ENCODE data around the gene PKP3.
A peak's percentile ranks its signal among the peaks of the same experiment; 100 is the strongest.

The PKP3 gene

DNA sequence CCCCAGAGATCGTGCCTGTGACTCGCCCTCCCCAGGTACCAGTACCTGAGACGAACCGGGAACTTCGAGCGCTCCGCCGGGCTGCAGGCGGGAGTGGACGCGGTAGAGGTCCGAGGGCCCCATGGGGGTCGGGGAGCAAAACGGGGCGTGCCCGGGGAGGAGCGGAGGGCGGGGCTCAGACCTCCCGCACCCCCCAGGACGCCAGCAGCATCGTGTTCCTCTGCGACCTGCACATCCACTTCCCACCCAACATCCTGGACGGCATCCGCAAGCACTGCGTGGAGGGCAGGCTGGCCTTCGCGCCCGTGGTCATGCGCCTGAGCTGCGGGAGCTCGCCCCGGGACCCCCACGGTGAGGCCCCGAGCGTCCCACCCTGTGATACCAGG is 13.9 kb upstream of the PKP3 start:
- no peaks in the 10 kb centered on the region for H3K4me1 ChIP-seq (ENCODE audit: control insufficient read depth, insufficient read depth, low read length)
- no peak overlapping the region for H3K27ac ChIP-seq (ENCODE audit: insufficient read depth, low read depth, low read length, poor library complexity, severe bottlenecking)
- peaks cover 18% of the 10 kb centered on the region for H3K36me3 ChIP-seq (ENCODE audit: control insufficient read depth, insufficient read depth, low read length)
- H3K4me3 ChIP-seq (ENCODE audit: insufficient read depth, low read depth, low read length): no peak overlapping the region
- WGBS, 2 experiments: 93 to 95% methylated on average over 35 of the region's 35 CpGs
- no peaks in the 10 kb centered on the region for H3K27me3 ChIP-seq (ENCODE audit: control insufficient read depth, insufficient read depth, low read length, poor library complexity, severe bottlenecking)
- no peaks in the 10 kb centered on the region for H3K9me3 ChIP-seq (ENCODE audit: control insufficient read depth, low read length)

GRCh38 chr11:380491-380890 is 13.5 kb upstream of the PKP3 start:
- Histone ChIP-seq H3K27me3 (ENCODE audit: control insufficient read depth, insufficient read depth, low read length, poor library complexity, severe bottlenecking) (no peaks in the 10 kb centered on the region), H3K27ac (ENCODE audit: insufficient read depth, low read depth, low read length, poor library complexity, severe bottlenecking) (no peak overlapping the region), H3K9me3 (ENCODE audit: control insufficient read depth, low read length) (no peaks in the 10 kb centered on the region), H3K4me3 (ENCODE audit: insufficient read depth, low read depth, low read length) (no peak overlapping the region), H3K36me3 (ENCODE audit: control insufficient read depth, insufficient read depth, low read length) (peaks cover 18% of the 10 kb centered on the region), H3K4me1 (ENCODE audit: control insufficient read depth, insufficient read depth, low read length) (no peaks in the 10 kb centered on the region)
- WGBS, 2 experiments: 96 to 97% methylated on average over 23 of the region's 23 CpGs

- 94 to 95% methylated on average over 8 to 9 of the region's 14 CpGs for WGBS, 2 experiments
- H3K36me3 ChIP-seq (ENCODE audit: control insufficient read depth, insufficient read depth, low read length): peaks cover 13% of the 10 kb centered on the region
These were observed 13.0 kb upstream of the PKP3 start for GRCh38 chr11:380996-381395.

GRCh38 chr11:381501-382072 is 12.4 kb upstream of the PKP3 start:
- Histone ChIP-seq H3K9me3 (ENCODE audit: control insufficient read depth, low read length) (no peaks in the 10 kb centered on the region), H3K4me1 (ENCODE audit: control insufficient read depth, insufficient read depth, low read length) (no peaks in the 10 kb centered on the region), H3K4me3 (ENCODE audit: insufficient read depth, low read depth, low read length) (no peak overlapping the region), H3K27me3 (ENCODE audit: control insufficient read depth, insufficient read depth, low read length, poor library complexity, severe bottlenecking) (no peaks in the 10 kb centered on the region), H3K36me3 (ENCODE audit: control insufficient read depth, insufficient read depth, low read length) (peaks cover 13% of the 10 kb centered on the region), H3K27ac (ENCODE audit: insufficient read depth, low read depth, low read length, poor library complexity, severe bottlenecking) (no peak overlapping the region)
- WGBS, 2 experiments: 94 to 95% methylated on average over 31 of the region's 35 CpGs

More at GRCh38 chr11:380996-381395, 13.0 kb upstream of the PKP3 start:
- Histone ChIP-seq H3K4me1 (ENCODE audit: control insufficient read depth, insufficient read depth, low read length) (no peaks in the 10 kb centered on the region), H3K27me3 (ENCODE audit: control insufficient read depth, insufficient read depth, low read length, poor library complexity, severe bottlenecking) (no peaks in the 10 kb centered on the region), H3K4me3 (ENCODE audit: insufficient read depth, low read depth, low read length) (no peak overlapping the region), H3K9me3 (ENCODE audit: control insufficient read depth, low read length) (no peaks in the 10 kb centered on the region), H3K27ac (ENCODE audit: insufficient read depth, low read depth, low read length, poor library complexity, severe bottlenecking) (no peak overlapping the region)

- 95 to 97% methylated on average over 11 of the region's 11 CpGs for WGBS, 2 experiments
- no peaks in the 10 kb centered on the region for H3K9me3 ChIP-seq (ENCODE audit: control insufficient read depth, low read length)
These were observed 11.9 kb upstream of the PKP3 start for GRCh38 chr11:382081-382629.

DNA sequence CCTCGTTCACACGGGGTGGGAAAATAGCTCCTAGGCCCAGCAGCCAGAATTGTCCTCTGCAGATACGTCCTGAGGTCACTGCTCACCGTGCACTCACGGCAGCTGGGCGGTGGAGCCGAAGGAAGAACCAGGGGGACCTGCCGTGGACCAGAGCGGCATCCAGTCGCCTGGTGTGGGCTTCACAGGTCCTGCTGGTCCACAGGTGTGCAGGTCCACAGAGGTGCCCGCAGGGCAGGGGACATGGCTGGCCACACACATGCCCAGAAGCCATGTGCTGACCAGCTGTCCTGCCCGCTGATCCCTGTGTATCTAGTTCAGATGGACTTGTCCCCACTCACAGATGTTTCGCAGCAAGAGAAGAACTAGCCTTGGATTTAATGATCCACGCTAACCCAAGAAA is 10.6 kb upstream of the PKP3 start:
- H3K27me3 ChIP-seq (ENCODE audit: control insufficient read depth, insufficient read depth, low read length, poor library complexity, severe bottlenecking): no peaks in the 10 kb centered on the region
- WGBS, 2 experiments: 95 to 96% methylated on average over 14 of the region's 14 CpGs
- H3K4me1 ChIP-seq (ENCODE audit: control insufficient read depth, insufficient read depth, low read length): no peaks in the 10 kb centered on the region
- H3K9me3 ChIP-seq (ENCODE audit: control insufficient read depth, low read length): no peaks in the 10 kb centered on the region
- H3K4me3 ChIP-seq (ENCODE audit: insufficient read depth, low read depth, low read length): no peak overlapping the region
- H3K36me3 ChIP-seq (ENCODE audit: control insufficient read depth, insufficient read depth, low read length): peaks cover 6% of the 10 kb centered on the region
- peak overlapping the region; percentile 26 for H3K27ac ChIP-seq (ENCODE audit: insufficient read depth, low read depth, low read length, poor library complexity, severe bottlenecking)

More at GRCh38 chr11:382081-382629, 11.9 kb upstream of the PKP3 start:
- Histone ChIP-seq H3K36me3 (ENCODE audit: control insufficient read depth, insufficient read depth, low read length) (peaks cover 13% of the 10 kb centered on the region), H3K4me3 (ENCODE audit: insufficient read depth, low read depth, low read length) (no peak overlapping the region), H3K27ac (ENCODE audit: insufficient read depth, low read depth, low read length, poor library complexity, severe bottlenecking) (no peak overlapping the region), H3K4me1 (ENCODE audit: control insufficient read depth, insufficient read depth, low read length) (no peaks in the 10 kb centered on the region), H3K27me3 (ENCODE audit: control insufficient read depth, insufficient read depth, low read length, poor library complexity, severe bottlenecking) (no peaks in the 10 kb centered on the region)

DNA sequence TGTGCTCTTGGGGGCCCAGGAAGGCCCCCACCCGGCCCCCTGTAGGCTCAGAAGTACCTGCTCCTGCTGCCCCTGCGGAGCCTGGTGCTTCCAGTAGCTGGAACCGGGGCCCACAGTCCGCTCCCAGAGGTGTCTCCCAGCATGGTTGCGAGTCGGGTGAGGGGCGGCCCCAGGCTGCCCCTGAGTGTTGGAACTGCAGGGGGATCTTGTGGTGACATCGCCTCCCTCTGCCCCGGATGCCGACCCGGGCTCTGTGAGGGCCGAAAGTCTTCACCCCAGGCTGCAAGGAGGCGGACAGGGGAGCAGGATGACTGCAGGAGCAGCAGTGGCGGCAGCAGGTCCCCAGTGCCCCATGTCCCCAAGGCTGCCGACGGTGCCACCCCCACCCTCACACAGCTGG is 9.5 kb upstream of the PKP3 start:
- Histone ChIP-seq H3K4me1 (ENCODE audit: control insufficient read depth, insufficient read depth, low read length) (no peaks in the 10 kb centered on the region), H3K27me3 (ENCODE audit: control insufficient read depth, insufficient read depth, low read length, poor library complexity, severe bottlenecking) (no peaks in the 10 kb centered on the region), H3K9me3 (ENCODE audit: control insufficient read depth, low read length) (no peaks in the 10 kb centered on the region), H3K27ac (ENCODE audit: insufficient read depth, low read depth, low read length, poor library complexity, severe bottlenecking) (no peak overlapping the region), H3K36me3 (ENCODE audit: control insufficient read depth, insufficient read depth, low read length) (peaks cover 5% of the 10 kb centered on the region), H3K4me3 (ENCODE audit: insufficient read depth, low read depth, low read length) (no peak overlapping the region)
- WGBS, 2 experiments: 90 to 91% methylated on average over 16 of the region's 16 CpGs

DNA sequence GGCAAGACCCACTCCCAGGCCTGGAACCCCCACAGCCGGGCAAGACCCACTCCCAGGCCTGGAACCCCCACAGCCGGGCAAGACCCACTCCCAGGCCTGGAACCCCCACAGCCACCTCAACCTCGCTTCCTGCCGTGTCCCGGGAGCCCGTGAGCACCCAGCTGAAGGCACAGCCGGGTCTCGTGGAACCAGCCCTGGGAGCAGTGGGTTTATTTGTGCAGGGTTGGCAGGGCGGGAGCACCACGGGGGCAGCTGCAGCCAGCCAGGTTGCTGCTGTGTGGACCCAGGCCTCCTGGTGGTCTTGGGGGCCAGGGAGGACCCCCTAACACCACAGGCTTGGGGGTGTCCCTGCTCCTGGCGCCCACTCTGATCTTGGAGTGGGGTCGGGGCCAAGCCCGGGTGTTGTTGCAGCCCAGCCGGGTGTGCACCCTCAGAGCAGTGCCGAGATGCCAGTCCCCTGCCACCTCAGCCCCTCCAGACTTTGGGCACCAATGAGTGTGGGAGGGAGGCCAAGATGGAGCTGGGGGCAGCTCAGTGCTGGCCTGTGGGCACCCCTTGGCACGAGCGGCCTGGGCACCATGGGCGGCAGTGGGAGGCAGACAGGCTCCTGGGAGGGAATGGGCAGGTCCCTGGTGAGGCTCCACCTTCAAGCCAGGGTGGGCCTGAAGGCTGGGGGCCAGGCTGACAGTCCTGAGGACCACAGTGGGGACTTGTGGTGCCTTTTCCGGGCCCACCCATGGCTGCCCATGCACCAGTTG is 8.2 kb upstream of the PKP3 start:
- Histone ChIP-seq H3K27ac (ENCODE audit: insufficient read depth, low read depth, low read length, poor library complexity, severe bottlenecking) (no peak overlapping the region), H3K27me3 (ENCODE audit: control insufficient read depth, insufficient read depth, low read length, poor library complexity, severe bottlenecking) (no peaks in the 10 kb centered on the region), H3K4me3 (ENCODE audit: insufficient read depth, low read depth, low read length) (no peak overlapping the region), H3K9me3 (ENCODE audit: control insufficient read depth, low read length) (no peaks in the 10 kb centered on the region), H3K4me1 (ENCODE audit: control insufficient read depth, insufficient read depth, low read length) (no peaks in the 10 kb centered on the region), H3K36me3 (ENCODE audit: control insufficient read depth, insufficient read depth, low read length) (peaks cover 2% of the 10 kb centered on the region)
- 91% methylated on average over 18 to 19 of the region's 19 CpGs for WGBS, 2 experiments

- Histone ChIP-seq H3K27me3 (ENCODE audit: control insufficient read depth, insufficient read depth, low read length, poor library complexity, severe bottlenecking) (no peaks in the 10 kb centered on the region), H3K36me3 (ENCODE audit: control insufficient read depth, insufficient read depth, low read length) (no peaks in the 10 kb centered on the region), H3K27ac (ENCODE audit: insufficient read depth, low read depth, low read length, poor library complexity, severe bottlenecking) (no peak overlapping the region), H3K4me3 (ENCODE audit: insufficient read depth, low read depth, low read length) (no peak overlapping the region), H3K4me1 (ENCODE audit: control insufficient read depth, insufficient read depth, low read length) (no peaks in the 10 kb centered on the region), H3K9me3 (ENCODE audit: control insufficient read depth, low read length) (no peaks in the 10 kb centered on the region)
- WGBS, 2 experiments: 86 to 90% methylated on average over 6 of the region's 6 CpGs
These were observed 7.5 kb upstream of the PKP3 start for GRCh38 chr11:386483-386882.

GRCh38 chr11:387193-387793 is 6.7 kb upstream of the PKP3 start:
- WGBS, 2 experiments: 75 to 83% methylated on average over 4 of the region's 4 CpGs
- no peak overlapping the region for H3K27ac ChIP-seq (ENCODE audit: insufficient read depth, low read depth, low read length, poor library complexity, severe bottlenecking)
- no peaks in the 10 kb centered on the region for H3K27me3 ChIP-seq (ENCODE audit: control insufficient read depth, insufficient read depth, low read length, poor library complexity, severe bottlenecking)
- H3K36me3 ChIP-seq (ENCODE audit: control insufficient read depth, insufficient read depth, low read length): no peaks in the 10 kb centered on the region
- no peaks in the 10 kb centered on the region for H3K9me3 ChIP-seq (ENCODE audit: control insufficient read depth, low read length)
- H3K4me3 ChIP-seq (ENCODE audit: insufficient read depth, low read depth, low read length): no peak overlapping the region
- H3K4me1 ChIP-seq (ENCODE audit: control insufficient read depth, insufficient read depth, low read length): no peaks in the 10 kb centered on the region
